H9 (cell line): Measurements from ENCODE around the gene DDX24. TPM values are rescaled to one million over a fixed set of nuclear protein-coding genes. Genes with fewer than 3 reads are reported as not detected.

Experiments
- DNase-seq: peaks from one replicate; pipeline ENCODE4 v3.0.0-alpha.2; 2017
- H2AFZ ChIP-seq: one replicate; pipeline ENCODE4 v1.6.1; 2013; ENCODE audit warnings: mild to moderate bottlenecking, low read length, control low read depth, moderate library complexity
- H2AK5ac ChIP-seq: 2 replicates; pipeline ENCODE4 v1.6.1; 2013; ENCODE audit warnings: low read length, control low read depth, mixed read lengths; ENCODE audit not compliant: insufficient read length
- H2BK120ac ChIP-seq: one replicate; pipeline ENCODE4 v1.6.1; 2013; ENCODE audit warnings: low read depth, mild to moderate bottlenecking, low read length, control low read depth, inconsistent platforms; ENCODE audit not compliant: poor library complexity, severe bottlenecking
- H2BK12ac ChIP-seq: 2 replicates; pipeline ENCODE4 v1.6.1; 2013; ENCODE audit warnings: low read length, control low read depth, mixed read lengths, low read depth; ENCODE audit not compliant: insufficient read length
- H2BK15ac ChIP-seq: 2 replicates; pipeline ENCODE4 v1.6.1; 2013; ENCODE audit warnings: low read depth, low read length, control low read depth
- H2BK20ac ChIP-seq: one replicate; pipeline ENCODE4 v1.6.1; 2013; ENCODE audit warnings: low read depth, mild to moderate bottlenecking, low read length, control low read depth, inconsistent platforms; ENCODE audit not compliant: poor library complexity, severe bottlenecking
- H2BK5ac ChIP-seq: 2 replicates; pipeline ENCODE4 v1.6.1; 2013; ENCODE audit warnings: low read length, control low read depth, mixed read lengths; ENCODE audit not compliant: insufficient read length
- H3K14ac ChIP-seq: 2 replicates; pipeline ENCODE4 v1.6.1; 2013; ENCODE audit warnings: low read length, control low read depth; ENCODE audit not compliant: insufficient read depth
- H3K18ac ChIP-seq: 2 replicates; pipeline ENCODE4 v1.6.1; 2013; ENCODE audit warnings: low read depth, mild to moderate bottlenecking, mixed read lengths, low read length, control low read depth; ENCODE audit not compliant: insufficient read length
- H3K23ac ChIP-seq: 2 replicates; pipeline ENCODE4 v1.6.1; 2013; ENCODE audit warnings: low read length, control low read depth, mixed read lengths, low read depth; ENCODE audit not compliant: insufficient read length
- H3K23me2 ChIP-seq: 2 replicates; pipeline ENCODE4 v1.6.1; 2013; ENCODE audit warnings: low read depth, mild to moderate bottlenecking, mixed read lengths, low read length, control low read depth; ENCODE audit not compliant: insufficient read length, poor library complexity, severe bottlenecking
- H3K27ac ChIP-seq: 2 replicates; pipeline ENCODE4 v1.5.1; 2013; ENCODE audit warnings: low read length, control low read depth, mixed read lengths, low read depth; ENCODE audit not compliant: insufficient read length
- H3K27me3 ChIP-seq: 2 replicates; pipeline ENCODE4 v1.6.1; 2013; ENCODE audit warnings: low read length, control low read depth, inconsistent platforms; ENCODE audit not compliant: insufficient read depth
- H3K4ac ChIP-seq: 2 replicates; pipeline ENCODE4 v1.6.1; 2013; ENCODE audit warnings: low read depth, mild to moderate bottlenecking, control low read depth, inconsistent platforms, low read length, moderate library complexity
- H3K4me1 ChIP-seq: 2 replicates; pipeline ENCODE4 v1.6.1; 2013; ENCODE audit warnings: low read length, control low read depth, inconsistent platforms; ENCODE audit not compliant: insufficient read depth
- H3K4me2 ChIP-seq: 2 replicates; pipeline ENCODE4 v1.6.1; 2013; ENCODE audit warnings: low read length, control low read depth, mixed read lengths; ENCODE audit not compliant: insufficient read length, insufficient read depth
- H3K56ac ChIP-seq: 2 replicates; pipeline ENCODE4 v1.6.1; 2013; ENCODE audit warnings: low read depth, mild to moderate bottlenecking, mixed read lengths, low read length, control low read depth; ENCODE audit not compliant: insufficient read length
- H3K79me1 ChIP-seq: 2 replicates; pipeline ENCODE4 v1.6.1; 2013; ENCODE audit warnings: low read depth, mild to moderate bottlenecking, moderate library complexity, low read length, control low read depth, inconsistent platforms; ENCODE audit not compliant: insufficient read depth, poor library complexity, severe bottlenecking
- H3K79me2 ChIP-seq: 2 replicates; pipeline ENCODE4 v1.6.1; 2013; ENCODE audit warnings: low read length, control low read depth, inconsistent platforms; ENCODE audit not compliant: insufficient read depth
- H3K9ac ChIP-seq: 2 replicates; pipeline ENCODE4 v1.6.1; 2013; ENCODE audit warnings: low read length, control low read depth, mixed read lengths; ENCODE audit not compliant: insufficient read length; ENCODE audit errors: extremely low read depth
- H3K9me3 ChIP-seq: one replicate; pipeline ENCODE4 v1.6.1; 2013; ENCODE audit warnings: low read depth, low read length, inconsistent platforms; ENCODE audit not compliant: control insufficient read depth
- H3T11ph ChIP-seq: one replicate; pipeline ENCODE4 v1.6.1; 2013; ENCODE audit warnings: mild to moderate bottlenecking, low read length, control low read depth, inconsistent platforms
- H4K20me1 ChIP-seq: one replicate; pipeline ENCODE4 v1.6.1; 2013; ENCODE audit not compliant: control insufficient read depth, insufficient read length, insufficient read depth
- H4K5ac ChIP-seq: 2 replicates; pipeline ENCODE4 v1.6.1; 2013; ENCODE audit warnings: low read depth, mild to moderate bottlenecking, mixed read lengths, low read length, control low read depth; ENCODE audit not compliant: insufficient read length
- H4K8ac ChIP-seq: replicated peaks from 2 replicates; pipeline ENCODE4 v1.6.1; 2013; ENCODE audit warnings: low read length, control low read depth, mixed read lengths, low read depth; ENCODE audit not compliant: insufficient read length
- H4K91ac ChIP-seq: 2 replicates; pipeline ENCODE4 v1.6.1; 2013; ENCODE audit warnings: low read depth, mild to moderate bottlenecking, moderate library complexity, mixed read lengths, low read length, control low read depth; ENCODE audit not compliant: insufficient read length
- H3K27ac Mint-ChIP-seq, 3 experiments: 2 replicates in 2 of 3; 3 replicates in 1 of 3; pipeline ENCODE4 v1.8.0; 2020 to 2021; ENCODE audit warnings: mixed read lengths in 3 of 3, mild to moderate bottlenecking in 1 of 3, moderate library complexity in 1 of 3
- H3K27me3 Mint-ChIP-seq: 2 replicates; pipeline ENCODE4 v1.8.0; 2021; ENCODE audit warnings: low read depth, mild to moderate bottlenecking, moderate library complexity, mixed read lengths
- H3K36me3 Mint-ChIP-seq, 3 experiments: 2 replicates in 2 of 3; 3 replicates in 1 of 3; pipeline ENCODE4 v1.8.0; 2020 to 2021; ENCODE audit warnings: low read depth in 3 of 3, mixed read lengths in 3 of 3; ENCODE audit not compliant: insufficient read depth in 1 of 3
- H3K4me1 Mint-ChIP-seq, 2 experiments: 2 replicates each; pipeline ENCODE4 v1.8.0; 2020; ENCODE audit warnings: mixed read lengths in 2 of 2
- H3K4me3 Mint-ChIP-seq, 2 experiments: 2 replicates in 1 of 2; 3 replicates in 1 of 2; pipeline ENCODE4 v1.8.0; 2020 to 2021; ENCODE audit warnings: mild to moderate bottlenecking in 2 of 2, mixed read lengths in 2 of 2, moderate library complexity in 1 of 2
- H3K9me3 Mint-ChIP-seq, 2 experiments: 2 replicates in 1 of 2; 3 replicates in 1 of 2; pipeline ENCODE4 v1.8.0; 2020; ENCODE audit warnings: mild to moderate bottlenecking in 2 of 2, mixed read lengths in 2 of 2, moderate library complexity in 1 of 2
- CTCF ChIP-seq: fragments of 200-600 bp; sonication (generic); conservative IDR thresholded peaks from 3 replicates; pipeline ENCODE4 v1.8.0; 2021; ENCODE audit warnings: antibody characterized with exemption, mild to moderate bottlenecking
- WGBS: extraction: QIAGEN DNeasy Blood & Tissue Kit; methylation state at CpG from one replicate; pipeline ENCODE4 v1.1.7; 2013; ENCODE audit warnings: missing lambda C conversion rate, low lambda C conversion rate, mixed read lengths; ENCODE audit not compliant: insufficient read length; ENCODE audit errors: extremely low coverage; 5-methylcytosine and 5-hydroxymethylcytosine counted together
- total RNA-seq: library from RNA; stranded (reverse); gene quantifications from 2 replicates; pipeline ENCODE4 v1.2.1, GENCODE V29; 2021

Gene DDX24
- total RNA-seq, 1 experiment from 2014 or later: 172 TPM

- Histone ChIP-seq H3K79me1 (no peaks in the 10 kb centered on the region), H2AFZ (no peak overlapping the region), H3T11ph (no peak overlapping the region), H3K27ac (no peak overlapping the region), H4K91ac (no peak overlapping the region), H3K14ac (no peak overlapping the region), H3K9me3 (no peaks in the 10 kb centered on the region), H2BK15ac (no peak overlapping the region), H3K4ac (no peak overlapping the region), H4K5ac (no peak overlapping the region), H3K23me2 (no peaks in the 10 kb centered on the region), H4K20me1 (no peaks in the 10 kb centered on the region), H3K27me3 (no peaks in the 10 kb centered on the region), H3K4me1 (no peaks in the 10 kb centered on the region), H4K8ac (no peak overlapping the region), H2BK5ac (no peak overlapping the region), H3K9ac (no peak overlapping the region), H2AK5ac (no peak overlapping the region), H3K18ac (no peak overlapping the region), H3K79me2 (no peaks in the 10 kb centered on the region), H3K23ac (no peak overlapping the region), H3K56ac (no peak overlapping the region), H3K4me2 (no peak overlapping the region), H2BK120ac (no peak overlapping the region), H2BK12ac (no peak overlapping the region), H2BK20ac (no peak overlapping the region)
- DNase-seq: no peak
- no CpG with 5 or more reads among the region's 4 CpGs for WGBS
- no peaks in the 10 kb centered on the region for H3K27me3 Mint-ChIP-seq
- no peak overlapping the region for H3K4me3 Mint-ChIP-seq
- H3K36me3 Mint-ChIP-seq: peaks cover 4% of the 10 kb centered on the region in 3 experiments; a peak in 5 of 7 replicates
- H3K27ac Mint-ChIP-seq: no peak overlapping the region
- peaks cover 0 to 5% of the 10 kb centered on the region in 2 experiments; a peak in 3 of 4 replicates for H3K4me1 Mint-ChIP-seq
- no peak for TF ChIP-seq CTCF
- peaks cover 2 to 3% of the 10 kb centered on the region in 2 experiments; a peak in 1 of 5 replicates for H3K9me3 Mint-ChIP-seq
These were observed 8.5 kb upstream of the DDX24 start for GRCh38 chr14:94089479-94089878.
